Nucleus accumbens (tissue), 56 donors: ENCODE measurements around the gene COL4A6.
A peak's percentile ranks its signal among the peaks of the same experiment; 100 is the strongest.

Experiments used
- DNase-seq, 56 donors: peaks; one replicate each; lab custom pipeline; 2025; lab: John Stamatoyannopoulos, UW

Gene COL4A6

GRCh38 chrX:108165383-108166111 lies 272.7 kb downstream of the COL4A6 start:
- peak in 7 of 56 donors; percentile 0 to 18 (median 4) for DNase-seq

GRCh38 chrX:108163333-108164082 lies 274.7 kb downstream of the COL4A6 start:
- DNase-seq, result no peak

DNA sequence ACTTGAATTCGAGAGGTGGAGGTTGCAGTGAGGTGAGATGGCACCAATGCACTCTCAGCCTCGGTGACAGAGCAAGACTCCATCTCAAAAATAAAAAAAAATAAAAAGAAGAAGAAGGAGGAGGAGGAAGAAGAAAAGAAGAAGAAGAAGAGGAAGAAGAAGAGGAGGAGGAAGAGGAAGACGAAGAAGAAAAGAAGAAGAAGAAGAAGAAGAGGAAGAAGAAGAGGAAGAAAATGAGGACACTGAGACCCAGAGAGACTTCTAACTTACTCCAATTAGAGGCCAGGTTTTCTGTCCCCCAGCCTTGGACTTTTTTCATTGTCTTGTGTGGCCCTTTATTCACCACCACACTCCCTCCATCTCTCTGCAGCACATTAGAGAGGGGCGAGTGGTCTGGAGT lies 276.0 kb downstream of the COL4A6 start:
- DNase-seq, result no peak

- DNase-seq, result no peak
Measured at GRCh38 chrX:108160309-108160708, 277.9 kb downstream of the COL4A6 start.

GRCh38 chrX:108159028-108159670 lies 279.1 kb downstream of the COL4A6 start:
- DNase-seq, result peak in 1 of 56 donors; percentile 1

DNA sequence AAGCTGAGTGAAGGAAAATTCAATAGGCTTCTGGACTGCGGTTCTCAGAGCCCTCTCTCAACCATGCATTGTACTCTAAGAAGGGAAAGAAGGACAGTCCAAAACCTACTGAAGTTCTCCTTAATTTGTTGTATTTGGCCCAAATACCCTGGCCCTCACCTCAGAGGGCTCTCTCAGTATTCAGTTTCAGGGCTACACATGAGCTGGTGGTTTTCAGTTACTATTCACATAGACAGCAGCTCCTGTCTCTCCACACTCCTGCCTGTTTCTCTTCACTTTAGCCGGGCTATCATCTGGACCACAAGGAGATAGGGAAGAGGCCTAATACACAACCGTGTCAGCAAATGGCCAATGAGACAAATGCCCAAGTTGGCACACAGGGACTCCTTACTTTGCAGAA lies 280.6 kb downstream of the COL4A6 start:
- DNase-seq, result no peak

- DNase-seq, result no peak
Measured at GRCh38 chrX:108156934-108157466, 281.2 kb downstream of the COL4A6 start.

DNA sequence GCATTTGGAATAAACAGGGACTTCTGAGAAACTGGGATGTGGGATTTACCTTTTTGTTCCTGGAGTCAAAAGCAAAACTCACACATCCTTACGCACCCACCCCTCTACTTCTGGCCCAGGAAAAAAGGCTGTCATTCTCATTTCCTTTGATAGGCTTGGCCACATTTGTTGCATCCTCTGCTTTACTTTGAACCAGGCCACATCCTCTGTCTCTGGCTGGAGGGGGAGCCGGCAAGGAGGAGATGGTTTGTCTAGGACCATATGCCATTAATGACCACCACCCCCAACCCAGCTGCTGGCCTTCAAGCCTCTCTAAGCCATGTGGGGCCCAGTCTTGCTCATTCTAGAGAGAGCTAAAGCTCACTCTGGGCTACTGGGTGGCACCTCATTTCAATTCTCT lies 282.1 kb downstream of the COL4A6 start:
- no peak for DNase-seq

DNA sequence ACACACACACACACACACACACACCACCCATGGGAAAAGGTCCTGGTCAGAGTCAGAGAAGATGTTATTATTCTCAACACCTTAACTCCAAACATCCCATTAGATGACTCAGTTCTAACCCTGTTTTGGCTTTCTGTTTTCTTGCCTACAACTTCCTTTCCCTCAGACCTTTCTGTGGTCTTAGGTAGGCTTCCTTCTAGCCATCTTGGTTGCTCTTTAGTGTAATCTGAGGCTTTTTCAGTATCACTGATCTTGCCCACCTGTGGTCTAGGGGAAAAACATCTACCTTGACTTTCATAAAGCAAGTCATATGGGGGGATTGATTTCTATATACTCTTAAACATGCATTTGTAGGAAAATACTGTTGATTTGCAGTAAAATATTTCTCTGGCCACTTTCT lies 289.7 kb downstream of the COL4A6 start:
- no peak for DNase-seq

DNA sequence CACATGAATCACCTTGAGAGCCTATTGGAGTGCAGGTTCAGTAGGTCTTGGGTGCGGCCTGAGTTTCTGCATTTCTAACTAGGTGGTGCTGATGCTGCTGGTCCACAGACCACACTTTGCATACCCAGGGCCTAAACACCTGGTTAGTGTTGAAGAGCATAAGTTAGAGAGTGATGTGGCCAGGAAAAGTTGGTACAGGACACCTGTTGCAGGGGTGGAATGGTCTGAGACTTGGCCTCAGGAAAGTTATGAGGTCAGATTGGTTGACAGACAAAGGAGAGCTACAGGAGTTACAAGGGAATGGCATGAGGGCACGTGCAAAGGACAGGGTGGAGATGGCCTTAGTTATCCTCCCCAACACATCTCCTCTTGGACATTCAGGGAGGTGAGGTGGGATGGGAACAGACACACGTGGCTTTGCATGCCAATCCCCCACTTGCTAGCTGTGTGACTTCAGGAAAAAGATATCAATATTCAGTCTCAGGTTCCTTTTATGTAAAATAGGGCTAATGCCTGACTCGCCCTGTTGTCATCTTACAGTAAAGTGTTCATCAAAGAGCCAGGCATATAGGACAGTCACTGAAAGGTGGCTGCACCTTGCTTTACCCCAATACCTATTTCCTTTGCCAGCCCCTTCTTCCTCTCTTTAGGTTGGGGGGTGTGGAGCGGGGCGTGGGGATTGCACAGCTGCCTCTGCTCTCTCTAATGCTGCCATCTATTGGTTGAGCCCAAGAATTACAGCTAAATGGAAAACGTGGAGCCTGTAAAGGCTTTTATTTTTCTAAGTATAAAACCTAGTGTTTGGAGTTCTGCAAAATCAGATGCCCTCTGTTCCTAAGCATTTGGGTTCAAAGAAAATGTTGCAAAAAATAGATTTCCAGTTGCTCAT lies 299.2 kb downstream of the COL4A6 start:
- no peak for DNase-seq

GRCh38 chrX:108134724-108135123 lies 303.5 kb downstream of the COL4A6 start:
- no peak for DNase-seq

GRCh38 chrX:108132876-108133275 lies 305.3 kb downstream of the COL4A6 start:
- no peak for DNase-seq

DNA sequence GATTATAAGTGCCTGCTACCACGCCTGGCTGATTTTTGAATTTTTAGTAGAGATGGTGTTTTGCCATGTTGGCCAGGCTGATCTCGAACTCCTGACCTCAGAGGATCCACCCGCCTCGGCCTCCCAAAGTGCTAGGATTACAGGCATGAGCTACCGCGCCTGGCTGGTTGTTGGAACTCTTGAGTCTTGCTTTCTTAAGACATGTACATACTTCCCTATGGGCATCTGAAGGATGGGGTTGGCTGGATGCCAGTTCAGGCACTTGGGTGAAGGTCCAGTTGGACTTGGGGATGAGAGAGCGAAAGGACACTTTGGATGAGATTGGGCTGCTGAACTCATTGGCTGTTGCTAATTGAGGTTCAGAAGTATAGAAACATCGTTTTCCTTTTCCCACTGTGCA lies 306.2 kb downstream of the COL4A6 start:
- no peak for DNase-seq

DNA sequence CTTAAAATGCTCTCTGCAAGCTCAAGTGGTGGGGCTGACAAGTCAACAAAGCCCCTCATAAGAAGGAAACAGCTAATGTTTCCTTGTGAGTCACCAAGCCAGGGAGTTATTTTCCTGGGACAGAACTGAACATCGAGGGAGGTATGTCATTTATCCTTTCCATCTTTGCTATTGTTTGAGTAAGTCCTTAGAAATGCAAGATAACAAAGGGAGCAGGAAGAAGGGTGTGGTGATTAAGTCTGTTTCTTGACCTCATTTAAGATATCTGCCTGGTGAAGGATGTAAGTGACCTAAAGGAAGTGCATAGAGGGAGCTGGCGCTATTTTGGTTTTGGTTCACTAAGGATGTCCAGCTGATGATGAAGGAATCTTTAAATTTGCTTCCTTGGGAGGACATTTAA lies 306.8 kb downstream of the COL4A6 start:
- DNase-seq, result no peak

GRCh38 chrX:108130889-108131288 lies 307.3 kb downstream of the COL4A6 start:
- no peak for DNase-seq

- no peak for DNase-seq
Measured at GRCh38 chrX:108127152-108127551, 311.1 kb downstream of the COL4A6 start.

DNA sequence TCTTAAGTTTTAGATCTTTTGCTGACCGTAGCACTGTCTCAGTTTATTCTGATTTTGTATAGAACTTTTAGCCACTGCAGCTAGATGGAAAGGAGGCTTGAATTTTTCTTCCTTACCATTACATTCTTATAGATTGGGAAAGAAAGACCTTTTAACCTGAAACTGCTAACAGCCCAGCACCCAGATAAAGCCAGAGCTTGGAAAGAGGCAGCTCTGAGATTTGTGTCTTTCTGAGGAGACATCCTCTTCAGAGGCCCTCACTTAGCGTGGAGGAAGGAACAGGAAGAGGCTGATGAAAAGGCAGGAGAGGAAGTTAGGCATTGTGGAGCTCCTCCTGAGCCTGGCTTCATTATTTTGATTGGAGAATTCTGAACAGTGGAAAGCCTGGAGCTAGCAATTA lies 311.6 kb downstream of the COL4A6 start:
- no peak for DNase-seq

DNA sequence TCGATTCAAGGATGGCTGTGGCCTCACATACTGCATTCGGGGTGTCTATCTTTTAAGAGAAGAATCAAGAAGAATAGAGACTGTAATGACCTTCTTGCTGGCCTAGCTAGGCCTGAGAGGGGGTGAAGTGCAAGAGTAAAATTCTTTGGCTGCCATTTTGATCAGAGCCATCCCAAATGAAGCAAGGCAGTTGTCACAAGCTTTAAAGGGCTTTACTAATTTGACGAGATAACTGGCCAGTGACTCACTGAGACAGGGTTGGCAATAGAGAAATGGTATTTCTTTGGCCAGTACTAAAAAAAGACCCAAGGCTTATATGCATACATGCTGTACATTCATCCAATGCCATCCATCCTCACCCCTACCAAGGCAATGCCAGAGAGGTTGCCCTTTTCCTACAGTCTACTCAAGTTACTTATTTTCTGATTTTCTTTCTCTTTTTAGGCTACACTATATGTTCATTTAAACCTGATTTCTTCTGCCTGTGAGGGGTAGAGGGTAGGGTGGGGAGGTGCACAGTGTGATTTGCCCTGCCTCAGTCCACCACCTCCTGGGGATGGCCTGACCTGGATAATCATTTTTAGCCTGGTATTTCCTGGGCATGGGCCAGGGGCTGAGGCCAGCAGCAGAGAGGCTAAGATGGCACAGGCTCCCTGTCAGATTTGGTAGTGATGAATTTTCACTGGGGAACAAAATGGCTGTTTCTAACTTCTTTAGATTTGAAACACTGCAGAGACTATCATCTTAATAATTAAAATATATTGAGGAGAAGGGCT lies 314.4 kb downstream of the COL4A6 start:
- DNase-seq, result no peak

DNA sequence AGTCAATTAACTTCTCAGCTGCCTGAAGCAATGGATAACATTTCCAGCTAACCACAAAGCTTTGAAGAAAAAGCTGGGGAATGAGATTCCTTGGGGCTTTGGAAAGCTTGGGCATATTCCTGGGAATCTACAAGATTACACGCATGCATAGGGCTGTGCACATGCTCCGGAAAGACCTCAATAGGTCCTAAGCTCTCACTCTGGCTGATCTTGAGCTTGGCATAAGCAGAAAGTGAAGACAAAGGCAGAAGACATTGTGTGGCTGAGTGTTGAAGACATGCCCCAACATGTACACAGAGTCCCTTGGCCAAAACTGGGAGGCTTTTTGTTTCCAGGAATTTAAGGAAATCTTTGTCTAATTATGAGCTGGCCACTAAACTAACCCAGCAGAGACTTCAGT lies 315.5 kb downstream of the COL4A6 start:
- no peak for DNase-seq

DNA sequence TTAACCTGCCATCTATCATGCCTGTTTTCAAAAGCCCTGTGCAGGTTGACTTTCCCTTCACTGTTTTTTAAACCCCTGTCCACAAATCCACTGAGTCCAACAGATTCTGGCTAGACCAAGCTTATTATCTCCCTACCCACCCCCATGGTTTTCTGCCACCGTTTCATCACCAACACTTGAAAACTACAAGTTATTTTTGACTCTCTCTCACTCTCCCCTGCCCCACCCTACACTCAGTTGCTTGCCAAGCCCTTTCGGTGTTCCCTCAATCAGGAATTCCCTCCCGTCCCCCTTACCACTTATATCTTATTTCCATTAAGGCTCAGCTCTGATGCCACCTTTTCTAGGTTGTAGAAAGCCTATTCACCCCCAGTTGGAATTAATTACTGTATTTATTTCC lies 316.9 kb downstream of the COL4A6 start:
- no peak for DNase-seq
